Smooth muscle cell (in vitro differentiated cells): Measurements from ENCODE around the gene ACBD4. TPM values are rescaled to one million over a fixed set of nuclear protein-coding genes. Genes with fewer than 3 reads are reported as not detected.

ENCODE experiments used
- DNase-seq: peaks from one replicate; lab custom pipeline; 2025; ENCODE audit not compliant: unreplicated experiment; lab: John Stamatoyannopoulos, UW
- H2AFZ ChIP-seq: fragments of 200-600 bp; sonication (generic); 2 replicates; pipeline ENCODE4 v1.6.0; 2016; ENCODE audit warnings: antibody characterized with exemption, low read depth, mild to moderate bottlenecking
- H3F3A ChIP-seq: fragments of 200-600 bp; sonication (generic); 2 replicates; pipeline ENCODE4 v1.6.0; 2017; ENCODE audit warnings: antibody characterized with exemption, low read depth
- H3K27ac ChIP-seq: fragments of 200-600 bp; sonication (generic); 2 replicates; pipeline ENCODE4 v1.5.1; 2016; ENCODE audit warnings: low read depth, mild to moderate bottlenecking
- H3K27me3 ChIP-seq: fragments of 200-600 bp; sonication (generic); 2 replicates; pipeline ENCODE4 v1.6.1; 2016; ENCODE audit warnings: low read depth, mild to moderate bottlenecking
- H3K36me3 ChIP-seq: fragments of 200-600 bp; sonication (generic); 2 replicates; pipeline ENCODE4 v1.5.1; 2016; ENCODE audit warnings: low read depth
- H3K4me1 ChIP-seq: fragments of 200-600 bp; sonication (generic); 2 replicates; pipeline ENCODE4 v1.5.1; 2016; ENCODE audit warnings: low read depth
- H3K4me2 ChIP-seq: fragments of 200-600 bp; sonication (generic); 2 replicates; pipeline ENCODE4 v1.6.0; 2016; ENCODE audit warnings: mild to moderate bottlenecking
- H3K4me3 ChIP-seq: fragments of 200-600 bp; sonication (generic); 2 replicates; pipeline ENCODE4 v1.5.1; 2016; ENCODE audit warnings: mild to moderate bottlenecking
- H3K79me2 ChIP-seq: fragments of 200-600 bp; sonication (generic); 2 replicates; pipeline ENCODE4 v1.6.0; 2016; ENCODE audit warnings: low read depth, mild to moderate bottlenecking
- H3K9ac ChIP-seq: fragments of 200-600 bp; sonication (generic); 2 replicates; pipeline ENCODE4 v1.6.0; 2016; ENCODE audit warnings: low read depth
- H3K9me3 ChIP-seq: fragments of 200-600 bp; sonication (generic); replicated peaks from 2 replicates; pipeline ENCODE4 v1.5.1; 2016; ENCODE audit warnings: low read depth
- H4K20me1 ChIP-seq: fragments of 200-600 bp; sonication (generic); 2 replicates; pipeline ENCODE4 v1.6.0; 2016; ENCODE audit warnings: low read depth
- CTCF ChIP-seq: fragments of 200-600 bp; sonication (generic); IDR thresholded peaks from 2 replicates; pipeline ENCODE4 v1.5.1; 2017; ENCODE audit warnings: borderline replicate concordance, mild to moderate bottlenecking, antibody characterized with exemption; ENCODE audit not compliant: insufficient read depth, poor library complexity, severe bottlenecking
- WGBS: methylation state at CpG from one replicate; pipeline ENCODE4 v1.1.7; 2016; ENCODE audit warnings: low lambda C conversion rate; 5-methylcytosine and 5-hydroxymethylcytosine counted together
- polyA plus RNA-seq: library from polyadenylated mRNA; unstranded; fragments of >200 nt; fragmentation: Nextera tagmentation; extraction: Ambion mirVana; gene quantifications from 2 replicates; pipeline ENCODE4 v1.2.1, GENCODE V29; 2016
- total RNA-seq: library from RNA; depleted of rRNA; stranded (reverse); fragments of >200 nt; gene quantifications from 2 replicates; pipeline ENCODE4 v1.2.3, GENCODE V29; 2014

The ACBD4 gene
- total and polyA plus RNA-seq, 2 experiments from 2014 or later, result 0.49 to 5.0 TPM

- Histone ChIP-seq H3K4me3 (no peak overlapping the region), H2AFZ (no peak overlapping the region), H3K27ac (no peak overlapping the region), H3F3A (peaks cover 5% of the 10 kb centered on the region), H3K9ac (no peak overlapping the region), H3K4me1 (peaks cover 23% of the 10 kb centered on the region), H3K36me3 (no peaks in the 10 kb centered on the region), H3K79me2 (no peaks in the 10 kb centered on the region), H3K27me3 (no peaks in the 10 kb centered on the region), H3K9me3 (no peaks in the 10 kb centered on the region), H3K4me2 (peak overlapping the region; percentile 20), H4K20me1 (no peaks in the 10 kb centered on the region)
- no peak for DNase-seq
- WGBS, result 84% methylated on average over 3 of the region's 3 CpGs
- no peak for TF ChIP-seq CTCF
Observed at GRCh38 chr17:45175759-45176115, 40.2 kb downstream of the ACBD4 start.

- no peak for TF ChIP-seq CTCF
- Histone ChIP-seq H3K9me3 (no peaks in the 10 kb centered on the region), H3K4me2 (no peak overlapping the region), H3K27ac (no peak overlapping the region), H3K36me3 (no peaks in the 10 kb centered on the region), H2AFZ (no peak overlapping the region), H3F3A (no peaks in the 10 kb centered on the region), H3K4me3 (no peak overlapping the region), H3K9ac (no peak overlapping the region), H3K27me3 (no peaks in the 10 kb centered on the region), H3K79me2 (no peaks in the 10 kb centered on the region), H4K20me1 (no peaks in the 10 kb centered on the region), H3K4me1 (peaks cover 5% of the 10 kb centered on the region)
- DNase-seq, result no peak
- WGBS, result 81% methylated on average over 7 of the region's 7 CpGs
Observed at GRCh38 chr17:45177563-45177962, 42.1 kb downstream of the ACBD4 start.

GRCh38 chr17:45184144-45184543 lies 48.7 kb downstream of the ACBD4 start:
- no peaks in the 10 kb centered on the region for H3F3A ChIP-seq
- no peaks in the 10 kb centered on the region for H3K36me3 ChIP-seq
- no peak overlapping the region for H3K9ac ChIP-seq
- no peak overlapping the region for H3K4me3 ChIP-seq
- WGBS, result 91% methylated on average over 5 of the region's 5 CpGs
- H3K79me2 ChIP-seq, result no peaks in the 10 kb centered on the region
- no peak for TF ChIP-seq CTCF
- H3K9me3 ChIP-seq, result no peaks in the 10 kb centered on the region
- H3K4me1 ChIP-seq, result no peaks in the 10 kb centered on the region
- H3K27ac ChIP-seq, result no peak overlapping the region
- no peak overlapping the region for H3K4me2 ChIP-seq
- DNase-seq, result no peak
- no peak overlapping the region for H2AFZ ChIP-seq
- H4K20me1 ChIP-seq, result no peaks in the 10 kb centered on the region
- H3K27me3 ChIP-seq, result no peaks in the 10 kb centered on the region

GRCh38 chr17:45186801-45187354 lies 51.4 kb downstream of the ACBD4 start:
- no peak overlapping the region for H3K4me3 ChIP-seq
- 58% methylated on average over 7 of the region's 7 CpGs for WGBS

More at GRCh38 chr17:45186801-45187354, 51.4 kb downstream of the ACBD4 start:
- Histone ChIP-seq H2AFZ (no peak overlapping the region), H4K20me1 (no peaks in the 10 kb centered on the region), H3F3A (no peaks in the 10 kb centered on the region), H3K27ac (no peak overlapping the region), H3K9ac (no peak overlapping the region), H3K4me2 (no peak overlapping the region), H3K36me3 (no peaks in the 10 kb centered on the region), H3K27me3 (no peaks in the 10 kb centered on the region), H3K4me1 (no peaks in the 10 kb centered on the region), H3K79me2 (no peaks in the 10 kb centered on the region), H3K9me3 (no peaks in the 10 kb centered on the region)
- TF ChIP-seq CTCF, result no peak
- DNase-seq, result no peak
